KOPT-K1 (cell line): Measurements from ENCODE around the gene SALL2.
A peak's percentile ranks its signal among the peaks of the same experiment; 100 is the strongest.

Experiments
- H3K27ac ChIP-seq: fragments of 200-600 bp; sonication (generic); 2 replicates; pipeline ENCODE4 v1.5.1; 2016; ENCODE audit warnings: antibody characterized with exemption, mild to moderate bottlenecking, low read depth, low read length; ENCODE audit not compliant: poor library complexity, severe bottlenecking
- H3K36me3 ChIP-seq: fragments of 200-600 bp; sonication (generic); 2 replicates; pipeline ENCODE4 v1.5.1; 2017; ENCODE audit warnings: antibody characterized with exemption, mild to moderate bottlenecking, low read length, moderate library complexity; ENCODE audit not compliant: insufficient read depth
- H3K9me3 ChIP-seq: fragments of 200-600 bp; sonication (generic); 2 replicates; pipeline ENCODE4 v1.5.1; 2017; ENCODE audit warnings: antibody characterized with exemption, low read length, mild to moderate bottlenecking; ENCODE audit not compliant: insufficient read depth, poor library complexity, severe bottlenecking

Gene SALL2

GRCh38 chr14:21535545-21536417 lies 9.6 kb upstream of the SALL2 start:
- no peak overlapping the region for H3K27ac ChIP-seq

GRCh38 chr14:21534576-21534975 lies 8.4 kb upstream of the SALL2 start:
- Histone ChIP-seq H3K27ac (no peak overlapping the region), H3K36me3 (no peaks in the 10 kb centered on the region), H3K9me3 (no peaks in the 10 kb centered on the region)

More at GRCh38 chr14:21535545-21536417, 9.6 kb upstream of the SALL2 start:
- no peaks in the 10 kb centered on the region for H3K9me3 ChIP-seq
- H3K36me3 ChIP-seq = no peaks in the 10 kb centered on the region

- Histone ChIP-seq H3K27ac (no peak overlapping the region), H3K36me3 (no peaks in the 10 kb centered on the region)
Observed at GRCh38 chr14:21533294-21533693, 7.1 kb upstream of the SALL2 start.

GRCh38 chr14:21529515-21529914 lies 3.4 kb upstream of the SALL2 start:
- Histone ChIP-seq H3K9me3 (no peaks in the 10 kb centered on the region), H3K36me3 (peaks cover 3% of the 10 kb centered on the region; the same call in 1 of the 2 replicates), H3K27ac (no peak overlapping the region)

More at GRCh38 chr14:21533294-21533693, 7.1 kb upstream of the SALL2 start:
- H3K9me3 ChIP-seq = no peaks in the 10 kb centered on the region

DNA sequence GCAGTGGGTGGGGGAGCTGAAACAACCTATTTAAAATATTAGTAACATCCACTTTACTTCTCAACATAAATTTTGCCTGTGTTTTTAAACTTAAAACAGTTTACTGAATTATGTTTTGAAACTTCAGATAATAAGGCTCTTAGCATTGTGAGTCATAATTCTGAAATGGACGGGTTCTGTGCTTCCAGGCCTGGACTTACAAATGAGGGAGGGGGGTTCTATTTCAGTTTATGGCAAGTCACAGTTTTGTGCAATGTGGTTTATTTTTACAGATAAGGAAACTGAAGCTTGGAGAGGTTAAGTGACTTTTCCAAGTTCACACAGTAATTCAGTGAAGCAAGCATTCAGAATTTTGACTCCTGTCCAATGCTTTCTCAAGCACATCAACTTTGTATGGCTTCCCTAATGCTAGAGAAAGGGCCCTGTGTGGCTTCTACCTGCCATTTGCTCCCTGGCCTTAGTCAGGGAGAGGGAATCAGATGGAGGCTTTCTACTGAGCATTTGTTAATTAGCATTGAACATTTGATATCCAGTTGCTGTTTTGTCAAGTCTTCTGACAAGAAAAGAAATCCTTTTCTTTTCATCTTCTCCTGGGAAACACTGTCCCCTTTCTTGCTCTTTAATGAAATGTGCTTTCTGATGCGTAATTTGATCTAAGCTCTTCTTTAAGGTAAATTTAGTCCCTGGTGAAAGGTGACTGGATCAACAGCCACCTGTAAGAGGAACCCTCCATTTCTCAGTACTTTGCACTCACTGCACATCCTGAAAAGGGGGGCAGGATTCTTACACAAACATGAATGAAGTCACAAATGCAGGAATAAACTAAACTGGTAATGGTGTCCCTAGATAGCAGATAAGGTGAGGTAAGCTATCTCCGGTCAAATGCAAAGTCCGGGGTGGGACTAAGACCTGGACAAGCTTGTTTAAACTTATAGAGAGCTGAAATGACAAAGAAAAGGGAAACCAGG lies 2.5 kb upstream of the SALL2 start:
- Histone ChIP-seq H3K27ac (no peak overlapping the region), H3K36me3 (peaks cover 3% of the 10 kb centered on the region; the same call in 1 of the 2 replicates), H3K9me3 (no peaks in the 10 kb centered on the region)

- H3K9me3 ChIP-seq = no peaks in the 10 kb centered on the region
- H3K36me3 ChIP-seq = peaks cover 3% of the 10 kb centered on the region; the same call in 1 of the 2 replicates
- H3K27ac ChIP-seq = no peak overlapping the region
Observed at GRCh38 chr14:21527318-21527679, 1.2 kb upstream of the SALL2 start.

DNA sequence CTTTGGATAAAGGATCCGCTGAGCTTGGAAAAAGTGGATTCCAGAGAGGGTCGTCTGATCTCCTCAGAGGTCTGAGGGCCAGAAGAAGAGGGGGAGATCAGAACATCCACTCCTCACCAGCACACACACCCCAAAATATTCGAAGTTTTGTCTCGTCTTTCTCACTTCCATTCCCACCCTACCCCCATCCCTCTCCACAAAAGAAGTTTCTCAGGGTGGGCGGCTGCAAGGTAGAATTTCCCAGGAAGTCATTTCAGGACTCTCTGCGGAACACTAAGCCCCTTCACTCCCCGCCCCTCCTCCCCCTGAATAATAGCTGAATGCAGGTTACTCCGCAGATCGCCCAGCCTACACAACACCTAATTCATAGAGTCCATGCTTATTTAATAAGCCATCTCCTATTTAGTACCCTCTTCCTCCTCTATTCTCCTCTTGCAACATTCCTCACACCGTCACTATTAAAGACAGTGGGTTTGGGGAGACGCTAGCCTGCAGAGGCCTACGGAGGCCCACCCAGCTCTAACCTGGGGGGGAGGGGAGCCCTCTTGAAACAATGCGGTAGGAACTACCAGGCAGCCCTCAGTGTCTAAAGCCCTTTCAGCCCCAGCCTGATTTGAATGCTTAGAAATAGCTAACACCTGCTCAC lies 649 bp upstream of the SALL2 start:
- H3K36me3 ChIP-seq = peaks cover 3% of the 10 kb centered on the region; the same call in 1 of the 2 replicates
- H3K27ac ChIP-seq = peak overlapping the region; percentile 65
- no peaks in the 10 kb centered on the region for H3K9me3 ChIP-seq

DNA sequence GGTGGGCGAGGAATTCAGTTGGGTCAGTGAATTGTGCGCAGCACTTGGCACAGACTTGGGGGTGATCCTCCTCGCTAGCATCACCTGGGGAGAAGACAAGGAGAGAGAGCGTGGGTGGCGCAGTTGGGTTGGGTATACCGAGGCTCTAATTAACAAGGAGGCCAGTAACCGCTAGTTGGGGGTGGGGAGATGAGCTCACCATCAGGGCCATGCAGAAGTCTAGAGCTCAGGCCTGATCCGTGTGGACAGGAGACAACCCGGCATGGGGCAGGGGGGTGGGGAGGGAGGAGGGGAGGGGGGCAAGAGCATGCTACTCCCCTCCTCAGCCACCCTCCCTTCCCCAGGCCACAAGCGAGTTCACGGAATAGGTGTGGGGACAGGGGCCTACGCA lies 580 bp downstream of the SALL2 start:
- Histone ChIP-seq H3K9me3 (no peaks in the 10 kb centered on the region), H3K36me3 (peaks cover 3% of the 10 kb centered on the region; the same call in 1 of the 2 replicates)

GRCh38 chr14:21524575-21525490 lies 1.3 kb downstream of the SALL2 start:
- Histone ChIP-seq H3K9me3 (no peaks in the 10 kb centered on the region), H3K27ac (peak overlapping the region; percentile 65), H3K36me3 (peaks cover 3% of the 10 kb centered on the region; the same call in 1 of the 2 replicates)

More for the DNA sequence above, 580 bp downstream of the SALL2 start:
- peak overlapping the region; percentile 65 for H3K27ac ChIP-seq

- H3K27ac ChIP-seq = no peak overlapping the region
- H3K36me3 ChIP-seq = peaks cover 3% of the 10 kb centered on the region; the same call in 1 of the 2 replicates
- no peaks in the 10 kb centered on the region for H3K9me3 ChIP-seq
Observed at GRCh38 chr14:21523203-21523602, 2.9 kb downstream of the SALL2 start.

GRCh38 chr14:21521501-21521900 lies 4.6 kb downstream of the SALL2 start:
- peaks cover 3% of the 10 kb centered on the region; the same call in 1 of the 2 replicates for H3K36me3 ChIP-seq
- no peak overlapping the region for H3K27ac ChIP-seq
- no peaks in the 10 kb centered on the region for H3K9me3 ChIP-seq

DNA sequence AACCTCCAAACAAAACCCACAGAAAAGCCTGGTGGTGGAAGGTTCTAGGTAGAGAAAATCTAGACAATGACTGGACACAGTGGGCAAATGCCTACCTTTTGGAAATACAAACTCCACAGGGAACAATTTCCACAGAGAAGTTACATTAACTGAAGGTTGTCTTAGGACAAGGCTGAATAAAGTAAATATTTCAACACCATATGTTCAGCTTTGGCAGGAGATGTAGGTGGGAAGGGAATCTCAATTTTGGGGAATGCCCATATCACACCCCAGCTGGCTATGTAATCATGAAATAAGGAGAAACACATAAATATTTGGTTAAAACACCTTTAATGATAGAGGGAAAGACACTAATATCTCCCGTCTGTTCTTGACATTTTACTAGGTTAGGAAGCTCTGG lies 5.4 kb downstream of the SALL2 start:
- no peak overlapping the region for H3K27ac ChIP-seq
- H3K36me3 ChIP-seq = peaks cover 3% of the 10 kb centered on the region; the same call in 1 of the 2 replicates
- H3K9me3 ChIP-seq = no peaks in the 10 kb centered on the region

- no peaks in the 10 kb centered on the region for H3K36me3 ChIP-seq
- no peaks in the 10 kb centered on the region for H3K9me3 ChIP-seq
- no peak overlapping the region for H3K27ac ChIP-seq
Observed at GRCh38 chr14:21518725-21519124, 7.4 kb downstream of the SALL2 start.

DNA sequence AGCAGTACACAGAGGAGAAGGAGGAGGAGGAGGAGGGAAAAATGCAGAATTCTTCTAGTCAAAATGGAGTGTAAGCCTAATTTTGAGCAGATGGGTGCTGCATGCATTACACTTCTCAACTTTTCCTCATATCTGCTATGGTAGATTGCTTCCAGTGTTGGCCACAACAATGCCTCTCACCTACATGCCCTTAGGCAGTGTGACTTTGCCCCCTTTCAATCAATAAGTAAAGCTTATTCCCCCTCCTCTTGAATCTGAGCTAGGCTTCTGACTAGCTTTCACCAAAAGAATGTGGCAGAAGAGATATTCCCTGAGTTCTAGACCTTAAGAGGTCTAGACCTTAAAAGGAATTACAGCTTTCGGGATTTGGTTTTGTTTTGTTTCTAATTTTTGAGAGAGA lies 11.8 kb downstream of the SALL2 start:
- H3K27ac ChIP-seq = no peak overlapping the region
- no peaks in the 10 kb centered on the region for H3K36me3 ChIP-seq
- H3K9me3 ChIP-seq = no peaks in the 10 kb centered on the region
